Body of pancreas (tissue), 4 donors: ENCODE data around the gene SP100.

Experiments
- CTCF ChIP-seq, 7 experiments: fragments of 450-650 bp in 4 of 7; fragments of 200-600 bp in 3 of 7; sonication (generic) in 3 of 7; IDR thresholded peaks; one replicate each; pipeline ENCODE4 v1.5.1; 2016 to 2019; ENCODE audit warnings: antibody characterized with exemption in 7 of 7
- POLR2A ChIP-seq, 3 donors: fragments of 450-650 bp; IDR thresholded peaks; one replicate each; pipeline ENCODE4 v1.6.1; 2016; ENCODE audit warnings: antibody characterized with exemption in 3 of 3, mild to moderate bottlenecking in 2 of 3

DNA sequence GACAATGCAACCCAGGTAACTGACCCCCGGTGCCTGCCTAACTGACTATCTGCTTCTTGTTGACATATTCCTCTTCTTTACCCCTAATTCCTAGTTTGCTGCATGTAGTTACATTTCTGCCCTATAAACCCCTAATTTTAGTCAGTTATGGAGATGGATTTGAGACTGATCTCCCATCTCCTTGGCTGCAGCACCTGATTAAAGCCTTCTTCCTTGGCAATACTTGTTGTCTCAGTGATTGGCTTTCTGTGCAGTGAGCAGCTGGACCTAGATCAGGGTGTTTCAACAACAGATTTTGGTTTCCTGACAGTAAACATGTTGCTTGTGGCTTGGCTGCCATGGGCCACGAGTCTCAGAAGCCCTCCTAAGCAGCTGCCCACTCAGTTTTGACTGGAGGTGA is 105.4 kb downstream of the SP100 start:
- no peak for TF ChIP-seq CTCF (IDR thresholded peaks at IDR 0.05)
- TF ChIP-seq POLR2A (IDR thresholded peaks at IDR 0.05): no peak
